22Rv1 (cell line): ENCODE measurements around the gene ME3.

Source experiments
- ZFX ChIP-seq: fragments of 450-650 bp; IDR thresholded peaks from 2 replicates; pipeline ENCODE4 v1.6.1; 2017; ENCODE audit warnings: antibody characterized with exemption, borderline replicate concordance
- TF ChIP-seq, protein P1 (sequence below): fragments of 450-650 bp; IDR thresholded peaks from 2 replicates; pipeline ENCODE4 v1.5.1; 2017; ENCODE audit warnings: mild to moderate bottlenecking

DNA sequence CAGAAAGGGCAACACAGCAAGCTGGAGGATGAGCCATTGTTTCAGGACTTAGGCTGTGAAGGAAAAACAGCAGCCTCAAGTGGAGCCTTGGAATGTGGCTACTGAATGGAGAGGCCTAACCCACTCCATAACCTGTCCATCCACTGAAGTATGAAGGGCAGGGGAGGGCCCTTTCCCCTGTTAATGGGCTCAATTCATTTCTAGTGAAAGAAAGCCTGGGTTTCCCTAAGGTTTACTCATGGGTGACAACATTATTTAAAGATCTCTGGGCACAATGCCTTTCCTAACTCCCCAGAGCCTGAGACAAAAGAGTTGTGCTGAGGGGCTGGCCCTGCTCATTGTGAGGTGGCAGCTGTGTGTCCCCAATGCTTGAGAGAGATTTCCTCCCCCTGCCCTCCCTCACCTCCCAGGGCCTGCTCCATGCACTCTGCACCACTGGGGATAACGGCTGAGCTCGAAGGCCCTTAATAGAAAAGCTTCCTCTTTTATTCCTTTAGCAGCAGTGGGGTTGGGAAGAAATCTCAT, 83.8 kb downstream of the ME3 start:
- TF ChIP-seq, protein P1, sequence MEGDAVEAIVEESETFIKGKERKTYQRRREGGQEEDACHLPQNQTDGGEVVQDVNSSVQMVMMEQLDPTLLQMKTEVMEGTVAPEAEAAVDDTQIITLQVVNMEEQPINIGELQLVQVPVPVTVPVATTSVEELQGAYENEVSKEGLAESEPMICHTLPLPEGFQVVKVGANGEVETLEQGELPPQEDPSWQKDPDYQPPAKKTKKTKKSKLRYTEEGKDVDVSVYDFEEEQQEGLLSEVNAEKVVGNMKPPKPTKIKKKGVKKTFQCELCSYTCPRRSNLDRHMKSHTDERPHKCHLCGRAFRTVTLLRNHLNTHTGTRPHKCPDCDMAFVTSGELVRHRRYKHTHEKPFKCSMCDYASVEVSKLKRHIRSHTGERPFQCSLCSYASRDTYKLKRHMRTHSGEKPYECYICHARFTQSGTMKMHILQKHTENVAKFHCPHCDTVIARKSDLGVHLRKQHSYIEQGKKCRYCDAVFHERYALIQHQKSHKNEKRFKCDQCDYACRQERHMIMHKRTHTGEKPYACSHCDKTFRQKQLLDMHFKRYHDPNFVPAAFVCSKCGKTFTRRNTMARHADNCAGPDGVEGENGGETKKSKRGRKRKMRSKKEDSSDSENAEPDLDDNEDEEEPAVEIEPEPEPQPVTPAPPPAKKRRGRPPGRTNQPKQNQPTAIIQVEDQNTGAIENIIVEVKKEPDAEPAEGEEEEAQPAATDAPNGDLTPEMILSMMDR = no peak
- no peak for TF ChIP-seq ZFX
